GM12874 (cell line): Measurements from ENCODE around the gene CLN3.

Experiments used
- TF ChIP-seq, protein P1 (sequence below): IDR thresholded peaks from 2 replicates; pipeline ENCODE4 v1.5.1; 2011; ENCODE audit warnings: low read depth, mild to moderate bottlenecking, control low read depth, low read length, moderate library complexity; ENCODE audit not compliant: insufficient read depth

Gene CLN3

DNA sequence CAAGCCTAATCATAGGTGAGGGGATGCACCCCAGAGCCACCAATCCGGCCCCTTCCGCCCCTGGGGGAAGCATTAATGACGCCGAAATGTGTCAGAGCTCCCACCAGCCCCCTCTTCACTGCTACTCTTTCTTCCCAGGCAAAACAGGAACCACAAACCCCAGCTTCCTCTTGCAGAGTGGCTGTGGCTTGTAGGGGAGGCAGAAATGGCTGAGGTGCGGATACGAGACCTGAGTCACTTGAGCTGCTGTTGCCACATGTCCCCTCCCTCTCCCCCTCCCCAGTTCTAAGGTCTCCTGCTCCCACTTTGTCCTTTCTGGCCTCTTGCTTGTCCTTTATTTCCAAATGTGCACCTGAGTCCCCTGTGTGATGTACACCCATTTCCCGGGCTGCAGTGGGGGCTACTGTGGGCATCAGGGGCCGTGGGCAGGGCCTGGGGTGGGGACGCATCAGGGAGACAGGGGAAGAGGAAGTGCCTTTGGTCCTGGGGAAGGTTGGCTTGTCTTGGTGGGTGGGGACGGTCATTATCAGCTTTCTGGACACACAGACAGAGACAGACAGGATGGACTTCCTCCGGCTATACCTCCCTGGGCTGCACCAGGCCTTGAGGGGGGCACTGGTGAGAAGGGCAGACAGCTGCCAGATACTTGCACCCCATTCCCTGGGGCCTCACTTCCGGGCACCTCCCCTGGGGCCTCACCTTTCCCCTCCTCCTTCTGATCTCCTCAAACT, 2.4 kb upstream of the CLN3 start, which contains the start of gene APOBR:
APOBR (plus strand) TSS at position 523 of the 731 bp plus-strand sequence; CDS start at position 562, 39 bp downstream.
- TF ChIP-seq, protein P1, sequence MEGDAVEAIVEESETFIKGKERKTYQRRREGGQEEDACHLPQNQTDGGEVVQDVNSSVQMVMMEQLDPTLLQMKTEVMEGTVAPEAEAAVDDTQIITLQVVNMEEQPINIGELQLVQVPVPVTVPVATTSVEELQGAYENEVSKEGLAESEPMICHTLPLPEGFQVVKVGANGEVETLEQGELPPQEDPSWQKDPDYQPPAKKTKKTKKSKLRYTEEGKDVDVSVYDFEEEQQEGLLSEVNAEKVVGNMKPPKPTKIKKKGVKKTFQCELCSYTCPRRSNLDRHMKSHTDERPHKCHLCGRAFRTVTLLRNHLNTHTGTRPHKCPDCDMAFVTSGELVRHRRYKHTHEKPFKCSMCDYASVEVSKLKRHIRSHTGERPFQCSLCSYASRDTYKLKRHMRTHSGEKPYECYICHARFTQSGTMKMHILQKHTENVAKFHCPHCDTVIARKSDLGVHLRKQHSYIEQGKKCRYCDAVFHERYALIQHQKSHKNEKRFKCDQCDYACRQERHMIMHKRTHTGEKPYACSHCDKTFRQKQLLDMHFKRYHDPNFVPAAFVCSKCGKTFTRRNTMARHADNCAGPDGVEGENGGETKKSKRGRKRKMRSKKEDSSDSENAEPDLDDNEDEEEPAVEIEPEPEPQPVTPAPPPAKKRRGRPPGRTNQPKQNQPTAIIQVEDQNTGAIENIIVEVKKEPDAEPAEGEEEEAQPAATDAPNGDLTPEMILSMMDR, result no peak

DNA sequence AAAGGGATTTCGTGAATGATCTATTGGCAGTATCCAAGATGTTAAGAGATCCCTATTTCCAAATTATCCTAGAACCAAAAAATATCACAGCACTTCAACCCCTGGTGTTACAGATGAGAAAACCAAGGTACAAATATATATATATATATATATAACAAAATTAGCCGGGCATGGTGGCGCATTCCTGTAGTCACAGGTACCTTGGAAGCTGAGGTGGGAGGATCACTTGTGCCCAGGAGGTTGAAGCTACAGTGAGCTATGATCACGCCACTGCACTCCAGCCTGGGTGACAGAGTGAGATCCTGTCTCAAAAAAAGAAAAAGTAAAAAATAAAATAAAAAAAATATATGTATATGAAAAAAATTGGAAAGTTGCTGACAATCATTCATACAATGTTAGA, 637 bp upstream of the CLN3 start:
- TF ChIP-seq, protein P1, result no peak

DNA sequence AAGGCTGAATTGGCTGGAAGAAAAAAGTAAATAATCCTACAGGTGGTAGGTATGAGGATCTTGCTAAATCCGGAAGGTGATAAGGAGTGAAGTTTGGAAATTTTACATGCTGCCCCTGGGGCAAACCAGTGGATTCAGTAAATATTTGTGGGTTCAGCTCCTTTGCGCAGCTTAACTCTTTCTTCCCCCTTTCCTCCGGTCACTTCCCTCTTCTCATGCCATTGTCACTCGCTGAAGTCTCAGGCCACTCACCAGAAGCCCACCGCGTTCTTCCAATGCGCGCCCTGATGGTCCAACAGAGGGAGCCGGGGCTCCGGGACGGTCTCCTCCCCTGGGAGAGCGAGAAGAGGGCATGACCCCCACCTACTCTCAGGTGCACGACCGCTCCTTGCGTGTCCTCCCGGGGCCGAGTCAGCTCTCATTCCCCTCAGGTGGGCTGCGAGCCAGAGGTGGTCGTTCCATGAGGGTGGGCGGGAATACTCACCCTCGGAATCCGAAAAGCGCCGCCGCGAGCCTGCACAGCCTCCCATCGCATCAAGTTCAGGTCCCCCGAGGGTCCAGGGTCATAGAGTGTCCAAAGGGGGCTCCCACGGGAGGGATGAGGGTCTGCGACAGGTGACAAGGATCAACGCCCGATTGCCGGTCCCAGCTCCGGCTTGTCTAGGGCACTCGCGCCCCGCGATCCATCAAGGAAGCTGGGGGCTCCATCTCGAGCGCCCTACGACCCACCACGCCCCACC, 474 bp downstream of the CLN3 start:
- TF ChIP-seq, protein P1, result peak; percentile 12; the same call in 1 of the 2 replicates

DNA sequence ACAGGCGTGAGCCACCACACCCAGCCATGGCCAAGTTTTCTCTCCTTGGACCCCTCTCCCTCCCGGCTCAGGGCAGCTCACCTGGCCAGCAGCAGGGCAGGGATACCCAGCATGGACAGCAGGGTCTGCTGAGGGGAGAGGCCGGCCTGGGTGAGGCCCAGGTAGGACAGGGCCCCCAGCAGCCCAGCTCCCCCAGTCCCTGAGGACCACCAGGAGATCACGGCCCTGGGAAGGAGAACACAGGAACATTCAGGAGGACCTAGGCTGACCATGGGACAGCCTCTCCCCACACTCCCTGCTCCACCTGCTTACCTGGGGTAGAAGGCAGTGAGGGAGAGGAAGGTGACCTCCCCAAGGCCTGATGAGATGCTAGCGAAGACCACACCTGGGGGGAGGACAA, 5.6 kb downstream of the CLN3 start:
- TF ChIP-seq, protein P1, result no peak

DNA sequence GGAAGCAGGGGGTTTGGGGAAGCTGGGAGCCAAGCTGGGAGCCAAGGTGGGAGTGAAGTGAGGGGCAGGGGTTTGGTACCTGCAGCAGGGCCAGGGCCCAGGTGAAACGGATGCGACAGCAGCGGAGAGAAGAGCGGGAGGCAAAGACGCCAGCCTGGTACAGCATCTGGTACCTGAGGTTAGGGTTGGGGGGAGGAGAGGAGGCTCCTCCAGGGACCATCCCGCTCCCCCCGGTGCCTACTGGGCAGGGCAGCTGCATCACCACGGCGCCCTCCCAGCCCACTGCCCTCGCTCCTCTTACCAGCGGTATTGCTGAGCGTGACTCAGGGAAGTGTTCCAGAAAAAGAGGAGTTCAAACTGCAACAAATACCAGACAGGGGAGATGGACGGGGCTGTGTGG, 9.8 kb downstream of the CLN3 start:
- TF ChIP-seq, protein P1, result no peak

DNA sequence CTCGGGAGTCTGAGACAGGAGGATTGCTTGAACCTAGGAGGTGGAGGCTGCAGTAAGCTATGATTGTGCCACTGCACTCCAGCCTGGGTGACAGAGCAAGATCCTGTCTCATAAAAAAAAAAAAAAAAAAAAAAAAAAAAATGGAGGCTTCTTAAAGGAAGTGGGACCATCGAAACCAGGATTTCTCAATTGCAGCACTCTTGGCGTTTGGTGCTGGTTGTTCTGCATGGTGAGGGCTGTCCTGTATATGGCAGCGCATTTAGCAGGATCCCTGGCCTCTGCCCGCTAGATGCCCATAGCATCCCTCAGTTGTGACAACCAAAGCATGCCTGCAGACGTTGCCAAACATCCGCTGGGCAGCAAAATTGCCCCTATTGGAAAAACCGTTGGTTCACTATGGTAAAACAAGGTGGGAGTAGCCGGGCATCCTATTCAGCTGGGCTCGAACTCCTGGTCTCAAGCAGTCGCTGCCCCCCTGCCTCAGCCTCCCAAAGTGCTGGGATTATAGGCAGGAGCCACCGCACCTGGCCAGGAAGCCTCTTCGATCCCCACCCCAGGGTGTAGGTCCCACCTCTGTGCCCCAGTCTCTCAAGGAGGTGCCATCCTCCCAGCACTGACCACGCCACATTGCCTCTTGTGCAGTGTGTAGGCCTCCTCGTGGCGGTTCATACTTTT, 13.2 kb downstream of the CLN3 start:
- TF ChIP-seq, protein P1, result no peak

DNA sequence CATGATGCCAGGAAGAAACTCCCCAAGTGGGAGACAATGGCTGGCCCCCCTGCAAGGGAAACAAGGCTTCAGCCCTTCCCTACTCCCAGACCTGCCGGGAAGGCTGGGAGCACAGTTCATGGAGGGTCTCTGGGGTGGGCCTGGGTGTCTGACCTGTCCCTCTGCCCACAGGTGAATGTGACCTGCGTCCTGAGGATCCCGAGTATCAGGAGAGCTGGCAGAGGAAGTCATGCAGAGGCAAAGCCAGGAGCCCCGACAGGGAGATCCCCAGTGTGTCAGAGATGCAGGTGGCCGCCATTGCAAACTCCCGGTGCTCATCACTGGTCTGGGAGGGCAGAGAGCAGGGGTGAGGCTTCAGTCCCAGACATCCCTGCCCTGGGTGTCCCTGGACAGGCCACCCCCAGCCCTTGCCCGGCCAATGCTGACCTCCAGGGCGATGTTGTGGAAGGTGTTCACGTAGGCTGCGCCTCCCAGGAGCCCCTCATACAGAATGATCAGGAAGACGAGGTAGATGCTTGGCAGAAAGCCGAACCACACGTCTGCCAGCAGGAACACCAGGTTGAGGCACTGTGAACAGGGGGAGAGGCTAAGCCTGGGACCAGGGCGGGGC, 14.5 kb downstream of the CLN3 start:
- TF ChIP-seq, protein P1, result no peak
